SU-DHL-6 (cell line): ENCODE results near the gene LYL1.

ENCODE experiments used
- H2AFZ ChIP-seq: fragments of 200-600 bp; sonication (generic); 2 replicates; pipeline ENCODE4 v1.6.1; 2014; ENCODE audit warnings: low read depth, mild to moderate bottlenecking, moderate library complexity, mixed read lengths, antibody characterized with exemption, low read length; ENCODE audit not compliant: severe bottlenecking
- H3F3A ChIP-seq: fragments of 200-600 bp; shearing (Covaris generic); 2 replicates; pipeline ENCODE4 v1.6.0; 2016; ENCODE audit warnings: antibody characterized with exemption, mild to moderate bottlenecking; ENCODE audit not compliant: insufficient read depth
- H3K27ac ChIP-seq: fragments of 200-600 bp; sonication (generic); 2 replicates; pipeline ENCODE4 v1.5.1; 2016; ENCODE audit warnings: low read depth, mild to moderate bottlenecking, low read length, moderate library complexity, mixed read lengths
- H3K27me3 ChIP-seq: fragments of 200-600 bp; sonication (generic), shearing (Covaris generic); 2 replicates; pipeline ENCODE4 v1.6.0; 2014; ENCODE audit warnings: mild to moderate bottlenecking, low read length
- H3K36me3 ChIP-seq: fragments of 200-600 bp; sonication (generic); 2 replicates; pipeline ENCODE4 v1.6.1; 2014; ENCODE audit warnings: mild to moderate bottlenecking, low read length, mixed read lengths
- H3K4me2 ChIP-seq: fragments of 300-600, 200-600 bp; shearing (Covaris generic), sonication (generic); 2 replicates; pipeline ENCODE4 v1.6.0; 2014; ENCODE audit warnings: low read length, low read depth, mild to moderate bottlenecking; ENCODE audit not compliant: poor library complexity, severe bottlenecking
- H3K4me3 ChIP-seq: fragments of 200-600 bp; sonication (generic); 2 replicates; pipeline ENCODE4 v1.5.1; 2014; ENCODE audit warnings: antibody characterized with exemption, low read length, mild to moderate bottlenecking, mixed read lengths; ENCODE audit not compliant: insufficient read depth, poor library complexity, severe bottlenecking
- H3K79me2 ChIP-seq: fragments of 200-600 bp; sonication (generic); 2 replicates; pipeline ENCODE4 v1.6.1; 2014; ENCODE audit warnings: mild to moderate bottlenecking, low read length, moderate library complexity; ENCODE audit not compliant: insufficient read depth
- H3K9ac ChIP-seq: fragments of 200-600 bp; sonication (generic); 2 replicates; pipeline ENCODE4 v1.7.0; 2014; ENCODE audit warnings: mild to moderate bottlenecking, low read length
- H3K9me2 ChIP-seq: fragments of 200-600 bp; sonication (generic); replicated peaks from 2 replicates; pipeline ENCODE4 v1.6.1; 2014; ENCODE audit warnings: low read length; ENCODE audit not compliant: insufficient read depth
- H3K9me3 ChIP-seq: fragments of 200-600 bp; sonication (generic); 2 replicates; pipeline ENCODE4 v1.6.1; 2014; ENCODE audit warnings: low read length, mixed read lengths; ENCODE audit not compliant: insufficient read depth
- H4K20me1 ChIP-seq: fragments of 200-600 bp; sonication (generic); 2 replicates; pipeline ENCODE4 v1.6.1; 2014; ENCODE audit warnings: low read depth, mild to moderate bottlenecking, antibody characterized with exemption, low read length, moderate library complexity, mixed read lengths
- EZH2phosphoT487 ChIP-seq: fragments of 200-600 bp; sonication (generic), shearing (Covaris generic); conservative IDR thresholded peaks from 2 replicates; pipeline ENCODE4 v1.6.1; 2018; ENCODE audit warnings: mild to moderate bottlenecking, antibody characterized with exemption, low read length, moderate library complexity, mixed read lengths
- TF ChIP-seq, protein P1 (sequence below): fragments of 200-600 bp; sonication (generic); IDR thresholded peaks from one replicate; pipeline ENCODE4 v1.5.1; 2017; ENCODE audit warnings: antibody characterized with exemption, mild to moderate bottlenecking, low read length, moderate library complexity; ENCODE audit not compliant: insufficient read depth, poor library complexity, severe bottlenecking

LYL1 gene

DNA sequence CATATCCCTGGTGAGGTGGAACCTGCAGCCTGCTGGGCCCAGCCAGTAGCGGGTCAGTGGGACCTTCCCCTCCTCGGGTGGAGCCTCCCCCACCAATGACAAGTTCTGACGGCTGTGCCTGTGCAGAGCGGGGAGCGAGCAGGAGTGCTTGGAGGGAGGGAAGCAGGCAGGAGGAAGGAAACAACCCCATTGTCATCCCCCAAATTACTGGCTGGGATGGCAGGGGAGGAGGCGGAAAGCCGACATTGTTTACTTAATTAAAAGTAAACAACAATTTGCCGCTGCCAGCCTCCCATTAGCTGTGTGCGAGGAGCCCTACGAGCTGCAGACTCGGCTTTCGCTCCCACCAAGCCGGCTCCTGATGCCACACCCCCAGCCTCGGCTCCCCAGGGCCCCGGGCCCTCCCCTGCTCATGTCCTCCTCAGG, 45.5 kb downstream of the LYL1 start:
- TF ChIP-seq, protein P1, sequence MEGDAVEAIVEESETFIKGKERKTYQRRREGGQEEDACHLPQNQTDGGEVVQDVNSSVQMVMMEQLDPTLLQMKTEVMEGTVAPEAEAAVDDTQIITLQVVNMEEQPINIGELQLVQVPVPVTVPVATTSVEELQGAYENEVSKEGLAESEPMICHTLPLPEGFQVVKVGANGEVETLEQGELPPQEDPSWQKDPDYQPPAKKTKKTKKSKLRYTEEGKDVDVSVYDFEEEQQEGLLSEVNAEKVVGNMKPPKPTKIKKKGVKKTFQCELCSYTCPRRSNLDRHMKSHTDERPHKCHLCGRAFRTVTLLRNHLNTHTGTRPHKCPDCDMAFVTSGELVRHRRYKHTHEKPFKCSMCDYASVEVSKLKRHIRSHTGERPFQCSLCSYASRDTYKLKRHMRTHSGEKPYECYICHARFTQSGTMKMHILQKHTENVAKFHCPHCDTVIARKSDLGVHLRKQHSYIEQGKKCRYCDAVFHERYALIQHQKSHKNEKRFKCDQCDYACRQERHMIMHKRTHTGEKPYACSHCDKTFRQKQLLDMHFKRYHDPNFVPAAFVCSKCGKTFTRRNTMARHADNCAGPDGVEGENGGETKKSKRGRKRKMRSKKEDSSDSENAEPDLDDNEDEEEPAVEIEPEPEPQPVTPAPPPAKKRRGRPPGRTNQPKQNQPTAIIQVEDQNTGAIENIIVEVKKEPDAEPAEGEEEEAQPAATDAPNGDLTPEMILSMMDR = no peak
- TF ChIP-seq EZH2phosphoT487 = no peak
- no peaks in the 10 kb centered on the region for H3K79me2 ChIP-seq
- H3K9me3 ChIP-seq = no peaks in the 10 kb centered on the region
- no peaks in the 10 kb centered on the region for H4K20me1 ChIP-seq
- H3K4me3 ChIP-seq = no peak overlapping the region
- H3K36me3 ChIP-seq = no peaks in the 10 kb centered on the region
- H2AFZ ChIP-seq = no peak overlapping the region
- no peak overlapping the region for H3K9ac ChIP-seq
- H3F3A ChIP-seq = no peaks in the 10 kb centered on the region
- H3K27ac ChIP-seq = no peak overlapping the region
- H3K4me2 ChIP-seq = no peak overlapping the region
- H3K27me3 ChIP-seq = no peaks in the 10 kb centered on the region
- H3K9me2 ChIP-seq = no peaks in the 10 kb centered on the region

DNA sequence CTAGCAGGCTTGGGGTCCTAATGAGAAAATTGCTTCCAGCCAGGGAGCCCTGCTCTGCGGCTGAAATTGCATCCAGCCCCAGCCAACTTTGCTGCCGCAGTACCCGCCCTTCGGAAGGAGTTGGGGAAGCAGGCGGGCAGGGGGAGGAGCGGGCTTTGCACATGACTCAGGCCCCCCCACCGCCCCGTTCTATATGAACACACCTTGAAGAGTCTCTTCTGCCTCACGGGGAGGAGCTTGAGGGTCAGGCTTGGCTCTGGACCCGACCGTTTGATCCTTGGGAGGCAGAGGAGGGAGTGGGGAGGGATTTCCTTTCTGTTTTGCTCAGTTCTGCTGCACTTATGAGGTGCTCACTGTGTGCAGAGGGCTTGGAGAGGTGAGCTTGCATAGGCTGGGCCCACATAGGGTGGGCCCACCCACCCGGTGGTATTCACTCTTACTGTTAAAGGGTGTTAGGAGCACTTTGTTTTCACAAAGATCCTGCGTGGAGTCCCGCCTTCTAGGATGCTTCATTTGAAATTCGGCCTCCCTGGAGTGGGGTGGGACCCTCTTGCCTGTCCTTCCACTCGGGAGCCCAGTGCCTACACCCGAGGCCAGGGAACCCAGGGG, 46.5 kb downstream of the LYL1 start:
- Histone ChIP-seq H3K36me3 (no peaks in the 10 kb centered on the region), H2AFZ (no peak overlapping the region), H3K9ac (no peak overlapping the region), H3K79me2 (no peaks in the 10 kb centered on the region), H3K9me3 (no peaks in the 10 kb centered on the region), H3K9me2 (no peaks in the 10 kb centered on the region), H4K20me1 (no peaks in the 10 kb centered on the region), H3K4me3 (no peak overlapping the region), H3K27ac (no peak overlapping the region), H3K27me3 (no peaks in the 10 kb centered on the region), H3F3A (no peaks in the 10 kb centered on the region), H3K4me2 (no peak overlapping the region)
- TF ChIP-seq, protein P1 = no peak
- TF ChIP-seq EZH2phosphoT487 = no peak

DNA sequence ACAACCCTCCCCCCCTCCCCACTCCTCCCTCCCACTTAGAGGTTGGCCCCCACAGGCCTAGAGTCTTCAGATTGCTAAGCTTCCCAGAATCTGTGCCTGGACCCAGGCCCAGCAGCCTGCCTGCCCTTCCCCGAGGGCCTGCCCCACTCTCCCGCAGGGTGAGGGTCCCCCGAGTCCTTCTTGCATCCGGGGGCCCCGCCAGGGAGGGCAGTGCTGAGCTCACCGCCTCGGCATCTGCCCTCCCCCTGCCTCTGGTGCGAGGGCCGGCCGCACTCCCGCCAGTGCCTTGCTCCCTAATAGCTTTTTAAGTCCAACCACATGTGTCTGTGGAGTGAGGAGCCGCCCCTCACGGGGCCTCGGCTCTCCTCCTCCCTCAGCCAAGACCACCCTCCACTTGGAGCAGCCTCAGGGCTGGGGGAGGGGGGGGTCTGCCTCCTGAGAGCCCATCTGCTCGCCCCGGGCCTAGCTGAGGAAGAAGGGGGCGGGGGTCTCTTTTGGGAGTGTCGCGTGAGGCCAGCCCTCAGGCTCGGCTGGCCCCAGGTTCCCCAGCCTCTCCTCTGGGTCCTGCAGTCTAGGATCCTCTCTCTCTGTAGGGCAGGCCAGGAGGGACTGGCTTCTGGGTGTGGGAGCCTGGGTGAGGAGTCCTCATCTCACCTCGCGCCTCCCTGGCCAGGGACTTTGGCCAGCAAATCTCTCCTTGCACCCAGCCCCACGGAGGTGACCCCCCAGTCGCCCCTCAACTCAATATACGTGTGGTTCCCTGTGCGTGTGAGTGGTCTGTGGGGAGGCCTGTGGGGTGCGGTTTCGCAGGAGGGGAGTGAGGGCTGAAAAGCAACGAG, 47.2 kb downstream of the LYL1 start:
- H3K36me3 ChIP-seq = no peaks in the 10 kb centered on the region
- no peaks in the 10 kb centered on the region for H3K9me3 ChIP-seq
- no peaks in the 10 kb centered on the region for H3K9me2 ChIP-seq
- no peaks in the 10 kb centered on the region for H3F3A ChIP-seq
- H4K20me1 ChIP-seq = no peaks in the 10 kb centered on the region
- H3K9ac ChIP-seq = no peak overlapping the region
- no peaks in the 10 kb centered on the region for H3K79me2 ChIP-seq
- H2AFZ ChIP-seq = no peak overlapping the region
- H3K27me3 ChIP-seq = no peaks in the 10 kb centered on the region
- no peak overlapping the region for H3K27ac ChIP-seq
- H3K4me2 ChIP-seq = no peak overlapping the region
- H3K4me3 ChIP-seq = no peak overlapping the region
- TF ChIP-seq EZH2phosphoT487 = no peak
- TF ChIP-seq, protein P1 = no peak
